HepG2 (cell line): Measurements from ENCODE around the gene USH2A. TPM values are rescaled to one million over a fixed set of nuclear protein-coding genes. Genes with fewer than 3 reads are reported as not detected.

Source experiments
- ATAC-seq: fragments of 200-7000 bp; cut with Tn5 transposase; 3 replicates; pipeline ENCODE4 v1.9.1; 2020; ENCODE audit warnings: mild to moderate bottlenecking, moderate library complexity
- BruUV-seq: library from RNA; stranded (reverse); fragments of 400-500 nt; replicated peaks from 2 replicates; lab custom pipeline; 2021; lab: Mats Ljungman, UMichigan
- CTCF ChIA-PET: fragments of 300-600 bp; formaldehyde crosslinking; extraction: SDS; loops from one replicate; lab custom pipeline; 2021; ENCODE audit warnings: low total read pairs, inconsistent platforms, low intra/inter-chr PET ratio; lab: Yijun Ruan, JAX
- POLR2A ChIA-PET: fragments of 350-600 bp; sonication (Branson Sonifier 250); formaldehyde crosslinking; loops from one replicate; lab custom pipeline; 2020; ENCODE audit warnings: antibody characterized with exemption, inconsistent platforms; lab: Yijun Ruan, JAX
- DNase-seq: peaks from one replicate; pipeline ENCODE4 v3.0.0-alpha.2; 2015; ENCODE audit warnings: low spot score
- FAIRE-seq: peaks from 3 replicates; lab custom pipeline; 2011; peaks lifted over from hg19 to GRCh38; lab: Jason Lieb, UNC
- H2AFZ ChIP-seq: one replicate; pipeline ENCODE4 v1.6.1; 2011; ENCODE audit warnings: low read length, inconsistent platforms
- H3K27ac ChIP-seq: fragments of 300-600 bp; 3 replicates; pipeline ENCODE4 v1.8.0; 2011; ENCODE audit warnings: mixed run types, mild to moderate bottlenecking, mixed read lengths, low read length, inconsistent platforms; ENCODE audit not compliant: insufficient read depth; ENCODE audit errors: extremely low read length
- H3K27me3 ChIP-seq, 2 experiments: fragments of 200-600 bp in 1 of 2; 2 replicates in 1 of 2; 3 replicates in 1 of 2; pipeline versions ENCODE4 v1.6.0 to v1.8.0; 2011; ENCODE audit warnings: low read length in 2 of 2, mild to moderate bottlenecking in 2 of 2, moderate library complexity in 2 of 2, inconsistent platforms in 1 of 2; ENCODE audit not compliant: insufficient read depth in 2 of 2, control insufficient read depth in 1 of 2
- H3K36me3 ChIP-seq, 2 experiments: fragments of 200-600 bp in 1 of 2; replicated peaks in 1 of 2; 2 replicates in 1 of 2; 3 replicates in 1 of 2; pipeline versions ENCODE4 v1.5.1 to v1.8.0; 2011; ENCODE audit warnings: low read length in 2 of 2, inconsistent platforms in 1 of 2; ENCODE audit not compliant: insufficient read depth in 2 of 2, control insufficient read depth in 1 of 2
- H3K4me1 ChIP-seq: 2 replicates; pipeline ENCODE4 v1.5.1; 2012; ENCODE audit warnings: low read length, inconsistent platforms; ENCODE audit not compliant: insufficient read depth
- H3K4me2 ChIP-seq: 2 replicates; pipeline ENCODE4 v1.6.0; 2011; ENCODE audit warnings: low read depth, low read length, inconsistent platforms
- H3K4me3 ChIP-seq, 3 experiments: fragments of 200-600 bp in 1 of 3; sonication (generic), shearing (Covaris generic) in 1 of 3; replicated peaks in 1 of 3; 2 replicates each; pipeline ENCODE4 v1.5.1; 2011 to 2016; ENCODE audit warnings: low read length in 3 of 3, inconsistent platforms in 2 of 3, low read depth in 2 of 3, mild to moderate bottlenecking in 2 of 3, control low read depth in 1 of 3, mixed read lengths in 1 of 3; ENCODE audit not compliant: insufficient read depth in 1 of 3
- H3K79me2 ChIP-seq: one replicate; pipeline ENCODE4 v1.6.1; 2011; ENCODE audit warnings: low read length, inconsistent platforms; ENCODE audit not compliant: insufficient read depth
- H3K9ac ChIP-seq: 2 replicates; pipeline ENCODE4 v1.6.0; 2011; ENCODE audit warnings: mild to moderate bottlenecking, low read depth, low read length, inconsistent platforms; ENCODE audit not compliant: insufficient read depth
- H3K9me3 ChIP-seq: 2 replicates; pipeline ENCODE4 v1.5.1; 2012; ENCODE audit warnings: mild to moderate bottlenecking, low read length
- H4K20me1 ChIP-seq: 2 replicates; pipeline ENCODE4 v1.6.0; 2011; ENCODE audit warnings: inconsistent platforms, mild to moderate bottlenecking, low read length, moderate library complexity; ENCODE audit not compliant: insufficient read depth
- JUNB ChIP-seq: sonication (generic); formaldehyde crosslinking; IDR thresholded peaks from 2 replicates; pipeline ENCODE4 v1.8.0; 2022; ENCODE audit warnings: missing genetic modification reagents, mild to moderate bottlenecking, borderline replicate concordance
- KAT7 ChIP-seq: IDR thresholded peaks from 2 replicates; pipeline ENCODE4 v1.6.1; 2018; ENCODE audit warnings: borderline replicate concordance, missing compliant biosample characterization
- TBL1XR1 ChIP-seq: fragments of 150-350 bp; IDR thresholded peaks from 2 replicates; pipeline ENCODE4 v1.6.1; 2014; ENCODE audit warnings: borderline replicate concordance, low read length; ENCODE audit not compliant: partially characterized antibody
- ZFP91 ChIP-seq: sonication (generic); formaldehyde crosslinking; IDR thresholded peaks from 2 replicates; pipeline ENCODE4 v1.9.0; 2022; ENCODE audit warnings: missing genetic modification reagents, mild to moderate bottlenecking, borderline replicate concordance
- ZNF556 ChIP-seq: sonication (generic); formaldehyde crosslinking; IDR thresholded peaks from 2 replicates; pipeline ENCODE4 v1.4.0; 2020; ENCODE audit warnings: mild to moderate bottlenecking, missing genetic modification reagents, borderline replicate concordance
- ZNF609 ChIP-seq: sonication (generic); formaldehyde crosslinking; IDR thresholded peaks from 2 replicates; pipeline ENCODE4 v1.4.0; 2020; ENCODE audit warnings: mild to moderate bottlenecking, missing genetic modification reagents, borderline replicate concordance
- WGBS: methylation state at CpG from one replicate; pipeline ENCODE4 v1.1.6; 2017; ENCODE audit warnings: low lambda C conversion rate; 5-methylcytosine and 5-hydroxymethylcytosine counted together
- in situ Hi-C: cut with HindIII; loops from 2 replicates; pipeline ENCODE4 v1.10.0; 2017; ENCODE audit warnings: low pct_unique_long_range_greater_than_20kb; ENCODE audit not compliant: extremely low pct_ligation_motif_present
- intact Hi-C: fragments of 100-400 bp; cut with micrococcal nuclease; formaldehyde crosslinking; loops from one replicate; pipeline ENCODE4 v1.10.0; 2022; ENCODE audit not compliant: unreplicated experiment
- polyA plus RNA-seq, 8 experiments: library from polyadenylated mRNA; depleted of rRNA in 3 of 8; stranded (reverse) in 7 of 8; unstranded in 1 of 8; fragments of >200 nt; fragmentation: Illumina TruSeq in 4 of 8; extraction: Trizol in 4 of 8; gene quantifications; 2 replicates each; pipeline versions ENCODE4 v1.2.1 to v1.2.3, GENCODE V29; 2011 to 2016; ENCODE audit warnings: low read depth in 4 of 8, missing spikeins in 1 of 8, mixed read lengths in 1 of 8; ENCODE audit not compliant: insufficient read depth in 1 of 8
- total RNA-seq, 5 experiments: library from RNA; depleted of rRNA; stranded (reverse); fragments of >200 nt; fragmentation: Illumina TruSeq; extraction: Trizol; gene quantifications; 2 replicates each; pipeline ENCODE4 v1.2.3, GENCODE V29; 2016; ENCODE audit warnings: low read depth in 1 of 5
- TF ChIP-seq, protein P1 (sequence below): sonication (generic); formaldehyde crosslinking; IDR thresholded peaks from 2 replicates; pipeline ENCODE4 v1.5.0; 2020; ENCODE audit warnings: missing genetic modification reagents

Gene USH2A
- total and polyA plus RNA-seq, 2 of the 13 experiments (the other 11 are each of a cell fraction or from before 2014, with no cell fraction given): 0.02 TPM; not detected in 1

- TF ChIP-seq ZNF609 (CRISPR knock-in tag): no peak
- no peak for TF ChIP-seq JUNB (CRISPR knock-in tag)
- no peak for TF ChIP-seq ZNF556 (CRISPR knock-in tag)
Measured at GRCh38 chr1:216169351-216169750, 253.9 kb downstream of the USH2A start (continued).

GRCh38 chr1:216168546-216168945 is 254.7 kb downstream of the USH2A start:
- ChIA-PET POLR2A (no interaction called here), CTCF (no interaction called here)
- no peak for ATAC-seq
- Histone ChIP-seq H3K4me2 (no peak overlapping the region), H3K9me3 (no peaks in the 10 kb centered on the region), H3K36me3 (no peaks in the 10 kb centered on the region), H3K9ac (no peak overlapping the region), H2AFZ (no peak overlapping the region), H3K4me3 (no peak overlapping the region), H3K27me3 (no peaks in the 10 kb centered on the region), H3K27ac (no peak overlapping the region), H4K20me1 (no peaks in the 10 kb centered on the region), H3K4me1 (no peaks in the 10 kb centered on the region), H3K79me2 (no peaks in the 10 kb centered on the region)
- 0% methylated on average over 3 of the region's 3 CpGs for WGBS
- in situ Hi-C loops (no loop called here), intact Hi-C loops (no loop called here)
- BruUV-seq: no TSS peak
- DNase-seq: no peak
- TF ChIP-seq TBL1XR1 (no peak), KAT7 (CRISPR knock-in tag) (no peak), ZFP91 (CRISPR knock-in tag) (no peak)
- TF ChIP-seq, protein P1, sequence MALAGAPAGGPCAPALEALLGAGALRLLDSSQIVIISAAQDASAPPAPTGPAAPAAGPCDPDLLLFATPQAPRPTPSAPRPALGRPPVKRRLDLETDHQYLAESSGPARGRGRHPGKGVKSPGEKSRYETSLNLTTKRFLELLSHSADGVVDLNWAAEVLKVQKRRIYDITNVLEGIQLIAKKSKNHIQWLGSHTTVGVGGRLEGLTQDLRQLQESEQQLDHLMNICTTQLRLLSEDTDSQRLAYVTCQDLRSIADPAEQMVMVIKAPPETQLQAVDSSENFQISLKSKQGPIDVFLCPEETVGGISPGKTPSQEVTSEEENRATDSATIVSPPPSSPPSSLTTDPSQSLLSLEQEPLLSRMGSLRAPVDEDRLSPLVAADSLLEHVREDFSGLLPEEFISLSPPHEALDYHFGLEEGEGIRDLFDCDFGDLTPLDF (CRISPR knock-in tag): no peak
- no peak for FAIRE-seq
